WTC11 (cell line): Measurements from ENCODE around the gene PA2G4. TPM values are rescaled to one million over a fixed set of nuclear protein-coding genes. Genes with fewer than 3 reads are reported as not detected.
A peak's percentile ranks its signal among the peaks of the same experiment; 100 is the strongest.

ENCODE experiments used
- ATF2 ChIP-seq: sonication (generic); formaldehyde crosslinking; IDR thresholded peaks from 2 replicates; pipeline ENCODE4 v1.8.1; 2022; ENCODE audit warnings: low read depth, missing genetic modification reagents, borderline replicate concordance
- ATF3 ChIP-seq: sonication (generic); formaldehyde crosslinking; conservative IDR thresholded peaks from 2 replicates; pipeline ENCODE4 v1.8.1; 2022; ENCODE audit warnings: mild to moderate bottlenecking, missing genetic modification reagents
- ATF6 ChIP-seq: sonication (generic); formaldehyde crosslinking; IDR thresholded peaks from 2 replicates; pipeline ENCODE4 v1.8.1; 2023; ENCODE audit warnings: mild to moderate bottlenecking, missing genetic modification reagents
- CBFB ChIP-seq: sonication (generic); formaldehyde crosslinking; IDR thresholded peaks from 2 replicates; pipeline ENCODE4 v1.8.1; 2022; ENCODE audit warnings: mild to moderate bottlenecking, low read depth, missing genetic modification reagents
- CREB1 ChIP-seq: sonication (generic); formaldehyde crosslinking; IDR thresholded peaks from 2 replicates; pipeline ENCODE4 v1.8.0; 2023; ENCODE audit warnings: mild to moderate bottlenecking, missing genetic modification reagents
- E2F5 ChIP-seq: sonication (generic); formaldehyde crosslinking; IDR thresholded peaks from 2 replicates; pipeline ENCODE4 v1.8.1; 2022; ENCODE audit warnings: mild to moderate bottlenecking, moderate library complexity, missing genetic modification reagents
- ELF4 ChIP-seq: sonication (generic); formaldehyde crosslinking; IDR thresholded peaks from 2 replicates; pipeline ENCODE4 v1.8.1; 2022; ENCODE audit warnings: low read depth, mild to moderate bottlenecking, moderate library complexity, missing genetic modification reagents
- ETV6 ChIP-seq: sonication (generic); formaldehyde crosslinking; IDR thresholded peaks from 2 replicates; pipeline ENCODE4 v1.8.1; 2022; ENCODE audit warnings: mild to moderate bottlenecking, missing genetic modification reagents
- FOXJ3 ChIP-seq: sonication (generic); formaldehyde crosslinking; IDR thresholded peaks from 2 replicates; pipeline ENCODE4 v1.9.0; 2021; ENCODE audit warnings: missing genetic modification reagents, mild to moderate bottlenecking, borderline replicate concordance
- FOXP1 ChIP-seq: sonication (generic); formaldehyde crosslinking; IDR thresholded peaks from 2 replicates; pipeline ENCODE4 v1.8.0; 2022; ENCODE audit warnings: missing genetic modification reagents, mild to moderate bottlenecking, moderate library complexity, borderline replicate concordance
- GABPB1 ChIP-seq: sonication (generic); formaldehyde crosslinking; IDR thresholded peaks from 2 replicates; pipeline ENCODE4 v1.8.1; 2023; ENCODE audit warnings: mild to moderate bottlenecking, missing genetic modification reagents
- HMGXB4 ChIP-seq: sonication (generic); formaldehyde crosslinking; IDR thresholded peaks from 2 replicates; pipeline ENCODE4 v1.8.1; 2023; ENCODE audit warnings: mild to moderate bottlenecking, moderate library complexity, missing genetic modification reagents
- MLX ChIP-seq: sonication (generic); formaldehyde crosslinking; IDR thresholded peaks from 2 replicates; pipeline ENCODE4 v1.8.1; 2023; ENCODE audit warnings: mild to moderate bottlenecking, missing genetic modification reagents, moderate library complexity
- PRRX2 ChIP-seq: fragments of 250-450 bp; sonication (Bioruptor Pico); IDR thresholded peaks from 2 replicates; pipeline ENCODE4 v1.8.0; 2021; ENCODE audit warnings: mild to moderate bottlenecking
- TEAD4 ChIP-seq: sonication (generic); formaldehyde crosslinking; IDR thresholded peaks from 2 replicates; pipeline ENCODE4 v1.8.0; 2022; ENCODE audit warnings: mild to moderate bottlenecking, missing genetic modification reagents
- USF2 ChIP-seq: sonication (generic); formaldehyde crosslinking; IDR thresholded peaks from 2 replicates; pipeline ENCODE4 v1.8.1; 2023; ENCODE audit warnings: mild to moderate bottlenecking, missing genetic modification reagents, moderate library complexity
- ZNF138 ChIP-seq: sonication (generic); formaldehyde crosslinking; conservative IDR thresholded peaks from 2 replicates; pipeline ENCODE4 v1.8.1; 2022; ENCODE audit warnings: mild to moderate bottlenecking, moderate library complexity, missing genetic modification reagents
- ZNF281 ChIP-seq: sonication (generic); formaldehyde crosslinking; IDR thresholded peaks from 2 replicates; pipeline ENCODE4 v1.8.0; 2023; ENCODE audit warnings: mild to moderate bottlenecking, missing genetic modification reagents
- ZNF396 ChIP-seq: fragments of 250-450 bp; sonication (Bioruptor Pico); IDR thresholded peaks from 2 replicates; pipeline ENCODE4 v1.8.0; 2021; ENCODE audit warnings: mild to moderate bottlenecking, moderate library complexity, borderline replicate concordance
- ZNF423 ChIP-seq: fragments of 250-450 bp; sonication (Bioruptor Pico); IDR thresholded peaks from 2 replicates; pipeline ENCODE4 v2.1.2; 2022; ENCODE audit warnings: mild to moderate bottlenecking, moderate library complexity
- ZNF425 ChIP-seq: fragments of 250-450 bp; sonication (Bioruptor Pico); conservative IDR thresholded peaks from 2 replicates; pipeline ENCODE4 v1.9.0; 2021; ENCODE audit warnings: mild to moderate bottlenecking
- ZNF512 ChIP-seq: sonication (generic); formaldehyde crosslinking; IDR thresholded peaks from 2 replicates; pipeline ENCODE4 v1.8.1; 2022; ENCODE audit warnings: missing genetic modification reagents, borderline replicate concordance
- total RNA-seq: library from RNA; stranded (reverse); gene quantifications from 3 replicates; pipeline ENCODE4 v1.2.3, GENCODE V29; 2021

Gene PA2G4
- total RNA-seq, 1 experiment from 2014 or later: 249 TPM

- TF ChIP-seq ATF2 (CRISPR knock-in tag) (no peak), MLX (no peak), CREB1 (CRISPR knock-in tag) (no peak), E2F5 (CRISPR knock-in tag) (peak; percentile 93; the same call in 1 of the 2 replicates), ZNF423 (CRISPR knock-in tag) (no peak), ZNF396 (CRISPR knock-in tag) (no peak), GABPB1 (peak; percentile 38; the same call in 1 of the 2 replicates), PRRX2 (CRISPR knock-in tag) (no peak), CBFB (CRISPR knock-in tag) (no peak), FOXJ3 (CRISPR knock-in tag) (no peak), TEAD4 (no peak), ZNF425 (CRISPR knock-in tag) (no peak), FOXP1 (CRISPR knock-in tag) (no peak; the same call in 1 of the 2 replicates), ZNF281 (CRISPR knock-in tag) (no peak), ATF3 (CRISPR knock-in tag) (no peak), ETV6 (CRISPR knock-in tag) (peak; percentile 81), ELF4 (CRISPR knock-in tag) (no peak), ZNF138 (CRISPR knock-in tag) (no peak), HMGXB4 (CRISPR knock-in tag) (0 out of 2 replicates have a peak, but pooled peaks have one; percentile 60), ZNF512 (CRISPR knock-in tag) (no peak), ATF6 (CRISPR knock-in tag) (no peak), USF2 (CRISPR knock-in tag) (peak; percentile 71)
These were observed 23.7 kb downstream of the PA2G4 start, which contains the start of gene ESYT1 (continued) for GRCh38 chr12:56127888-56128669.
